SKM-1 treated with dmso at 0.1 percent for 144 hours (cell line): ENCODE data around the gene SHISA5.
"Not testable (repeated sequence)": the region's sequence is repeated elsewhere in the genome, so short reads cannot be mapped to it uniquely, and the experiment has no call there.

Source experiments
- DNase-seq: peaks from one replicate; lab custom pipeline; 2025; ENCODE audit not compliant: unreplicated experiment; lab: John Stamatoyannopoulos, UW

Gene SHISA5

GRCh38 chr3:48504051-48504946, at the start of gene SHISA5:
SHISA5 (minus strand) TSS chr3:48504174; CDS start chr3:48504094, 80 bp downstream.
- peak; percentile 28 for DNase-seq

- no peak for DNase-seq
Measured at GRCh38 chr3:48553361-48553760, 49.4 kb upstream of the SHISA5 start.

GRCh38 chr3:48552111-48552951, 48.4 kb upstream of the SHISA5 start:
- no peak for DNase-seq

GRCh38 chr3:48551651-48552050, 47.7 kb upstream of the SHISA5 start:
- DNase-seq, result not testable (repeated sequence)

GRCh38 chr3:48548729-48549705, 45.0 kb upstream of the SHISA5 start:
- DNase-seq, result peak; percentile 80

GRCh38 chr3:48548126-48548525, 44.2 kb upstream of the SHISA5 start:
- DNase-seq, result no peak

GRCh38 chr3:48546203-48546829, 42.3 kb upstream of the SHISA5 start:
- no peak for DNase-seq

GRCh38 chr3:48544141-48544540, 40.2 kb upstream of the SHISA5 start:
- no peak for DNase-seq

GRCh38 chr3:48543271-48543866, 39.4 kb upstream of the SHISA5 start:
- DNase-seq, result no peak

- DNase-seq, result no peak
Measured at GRCh38 chr3:48538451-48538850, 34.5 kb upstream of the SHISA5 start.

GRCh38 chr3:48536785-48537184, 32.8 kb upstream of the SHISA5 start:
- DNase-seq, result no peak

GRCh38 chr3:48536116-48536515, 32.1 kb upstream of the SHISA5 start:
- DNase-seq, result no peak

GRCh38 chr3:48535578-48535977, 31.6 kb upstream of the SHISA5 start:
- DNase-seq, result no peak

GRCh38 chr3:48532977-48533337, 29.0 kb upstream of the SHISA5 start:
- DNase-seq, result no peak

- no peak for DNase-seq
Measured at GRCh38 chr3:48532271-48532976, 28.4 kb upstream of the SHISA5 start.

- DNase-seq, result not testable (repeated sequence)
Measured at GRCh38 chr3:48530701-48531100, 26.7 kb upstream of the SHISA5 start.

GRCh38 chr3:48528754-48529153, 24.8 kb upstream of the SHISA5 start:
- DNase-seq, result peak; percentile 86

GRCh38 chr3:48528048-48528447, 24.1 kb upstream of the SHISA5 start:
- peak; percentile 47 for DNase-seq

- DNase-seq, result no peak
Measured at GRCh38 chr3:48524970-48525369, 21.0 kb upstream of the SHISA5 start.
